ENCODE measurements around the gene ASCC3.

ASCC3 gene

DNA sequence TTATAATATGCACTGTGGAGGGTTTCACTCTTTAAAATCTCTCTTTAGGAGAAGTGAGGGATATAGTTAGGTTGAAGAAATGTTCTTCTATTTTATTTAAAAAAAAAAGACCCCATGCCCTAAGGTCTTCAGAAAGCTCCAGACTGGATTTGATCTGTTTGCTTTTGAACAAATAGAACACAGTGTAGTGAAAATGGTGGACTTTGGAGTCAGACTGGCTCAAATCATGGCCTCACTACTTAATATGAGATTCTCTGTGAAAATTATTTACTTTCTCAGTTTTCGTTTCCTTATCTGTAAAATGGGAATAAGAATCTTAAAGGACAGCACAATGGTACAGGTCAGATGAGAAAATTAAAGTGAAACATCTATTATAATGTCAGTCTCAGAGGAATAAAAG, 203.9 kb downstream of the ASCC3 start:
- H3F3A ChIP-seq (ENCODE audit: insufficient read depth, low read length): no peaks in the 10 kb centered on the region
- H3K36me3 ChIP-seq (ENCODE audit: insufficient read depth, low read length): no peaks in the 10 kb centered on the region
- no peaks in the 10 kb centered on the region for H3K4me1 ChIP-seq (ENCODE audit: insufficient read depth, low read length, severe bottlenecking)
- no peak overlapping the region for H3K9ac ChIP-seq (ENCODE audit: low read length)
- H3K27me3 ChIP-seq (ENCODE audit: insufficient read depth, low read length): no peaks in the 10 kb centered on the region
- H3K79me2 ChIP-seq (ENCODE audit: insufficient read depth, low read length): no peaks in the 10 kb centered on the region
- no peaks in the 10 kb centered on the region for H3K9me3 ChIP-seq (ENCODE audit: low read length)
- no peaks in the 10 kb centered on the region for H4K20me1 ChIP-seq (ENCODE audit: insufficient read depth, low read length)
- H2AFZ ChIP-seq (ENCODE audit: low read length): no peak overlapping the region
- H3K27ac ChIP-seq (ENCODE audit: low read depth, low read length, poor library complexity, severe bottlenecking): no peak overlapping the region
- no peak for TF ChIP-seq CTCF (IDR thresholded peaks at IDR 0.05; ENCODE audit: low read length)
- no peak for TF ChIP-seq EZH2 (IDR thresholded peaks at IDR 0.05; ENCODE audit: borderline replicate concordance, low read length)
- no peak overlapping the region for H3K4me2 ChIP-seq (ENCODE audit: low read length)
- no peaks in the 10 kb centered on the region for H3K9me2 ChIP-seq (ENCODE audit: low read depth, low read length)
- no peak overlapping the region for H3K4me3 ChIP-seq (ENCODE audit: low read depth, low read length, poor library complexity, severe bottlenecking)

DNA sequence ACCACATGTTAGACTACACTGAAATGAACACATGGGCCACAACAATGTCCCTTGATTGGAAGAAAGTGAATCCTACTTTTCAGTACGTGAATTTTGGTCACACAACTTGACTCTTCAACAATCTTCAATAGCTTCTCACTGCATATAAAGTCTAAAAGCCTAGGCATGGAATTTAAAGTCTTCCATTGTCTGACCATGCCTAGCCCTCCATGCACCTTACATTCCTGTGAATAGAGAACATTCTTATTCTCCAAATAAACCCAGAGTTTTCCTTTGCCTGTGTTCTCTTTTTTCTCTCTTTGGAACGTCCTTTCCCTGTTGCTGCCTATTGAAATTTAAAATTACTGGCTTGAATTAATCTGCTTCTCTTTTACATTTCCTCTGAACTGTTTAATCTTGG, 207.5 kb downstream of the ASCC3 start:
- H3K9me2 ChIP-seq (ENCODE audit: low read depth, low read length): no peaks in the 10 kb centered on the region
- H2AFZ ChIP-seq (ENCODE audit: low read length): no peak overlapping the region
- H4K20me1 ChIP-seq (ENCODE audit: insufficient read depth, low read length): no peaks in the 10 kb centered on the region
- no peaks in the 10 kb centered on the region for H3K79me2 ChIP-seq (ENCODE audit: insufficient read depth, low read length)
- no peaks in the 10 kb centered on the region for H3K4me1 ChIP-seq (ENCODE audit: insufficient read depth, low read length, severe bottlenecking)
- H3K27me3 ChIP-seq (ENCODE audit: insufficient read depth, low read length): no peaks in the 10 kb centered on the region
- H3F3A ChIP-seq (ENCODE audit: insufficient read depth, low read length): no peaks in the 10 kb centered on the region
- TF ChIP-seq EZH2 (IDR thresholded peaks at IDR 0.05; ENCODE audit: borderline replicate concordance, low read length): no peak
- no peak for TF ChIP-seq CTCF (IDR thresholded peaks at IDR 0.05; ENCODE audit: low read length)
- peaks cover 2% of the 10 kb centered on the region; the same call in 1 of the 2 replicates for H3K9me3 ChIP-seq (ENCODE audit: low read length)
- H3K4me3 ChIP-seq (ENCODE audit: low read depth, low read length, poor library complexity, severe bottlenecking): no peak overlapping the region
- no peak overlapping the region for H3K4me2 ChIP-seq (ENCODE audit: low read length)
- no peak overlapping the region for H3K9ac ChIP-seq (ENCODE audit: low read length)
- peaks cover 9% of the 10 kb centered on the region for H3K36me3 ChIP-seq (ENCODE audit: insufficient read depth, low read length)
- H3K27ac ChIP-seq (ENCODE audit: low read depth, low read length, poor library complexity, severe bottlenecking): no peak overlapping the region

DNA sequence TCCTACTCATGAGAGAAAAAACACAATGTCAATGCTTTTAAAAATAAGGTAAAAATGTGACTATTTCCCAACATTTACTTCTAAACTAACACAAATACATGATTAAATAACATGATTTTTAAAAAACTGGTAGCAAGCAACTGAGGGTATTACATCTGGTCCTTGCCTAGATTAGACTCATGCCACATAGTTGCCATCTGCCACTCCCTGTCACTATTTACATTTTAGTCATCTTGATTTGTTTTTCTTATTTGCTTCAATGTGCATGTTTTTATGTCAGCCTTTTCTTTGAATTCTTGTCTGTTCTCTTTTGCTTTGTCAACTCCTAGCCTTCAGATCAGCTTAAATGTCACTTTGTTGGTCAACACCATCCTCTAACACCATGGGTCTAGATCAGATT, 209.4 kb downstream of the ASCC3 start:
- Histone ChIP-seq H3K27me3 (ENCODE audit: insufficient read depth, low read length) (no peaks in the 10 kb centered on the region), H3K4me1 (ENCODE audit: insufficient read depth, low read length, severe bottlenecking) (no peaks in the 10 kb centered on the region), H3K27ac (ENCODE audit: low read depth, low read length, poor library complexity, severe bottlenecking) (no peak overlapping the region), H3K79me2 (ENCODE audit: insufficient read depth, low read length) (no peaks in the 10 kb centered on the region), H4K20me1 (ENCODE audit: insufficient read depth, low read length) (no peaks in the 10 kb centered on the region), H3K9me2 (ENCODE audit: low read depth, low read length) (no peaks in the 10 kb centered on the region), H3F3A (ENCODE audit: insufficient read depth, low read length) (no peaks in the 10 kb centered on the region), H3K4me2 (ENCODE audit: low read length) (no peak overlapping the region), H3K4me3 (ENCODE audit: low read depth, low read length, poor library complexity, severe bottlenecking) (no peak overlapping the region), H3K9me3 (ENCODE audit: low read length) (peaks cover 2% of the 10 kb centered on the region; the same call in 1 of the 2 replicates), H3K9ac (ENCODE audit: low read length) (no peak overlapping the region), H3K36me3 (ENCODE audit: insufficient read depth, low read length) (peaks cover 9% of the 10 kb centered on the region), H2AFZ (ENCODE audit: low read length) (no peak overlapping the region)
- TF ChIP-seq CTCF (IDR thresholded peaks at IDR 0.05; ENCODE audit: low read length) (no peak), EZH2 (IDR thresholded peaks at IDR 0.05; ENCODE audit: borderline replicate concordance, low read length) (no peak)

All from OCI-LY1 (cell line).